Heart left ventricle (tissue), 13 donors: ENCODE data around the gene CRY1.

Experiments
- POLR2A ChIP-seq, 2 donors: fragments of 450-650 bp; IDR thresholded peaks; one replicate each; pipeline ENCODE4 v1.6.1; 2017; ENCODE audit warnings: antibody characterized with exemption in 2 of 2, mild to moderate bottlenecking in 2 of 2, moderate library complexity in 2 of 2
- TF ChIP-seq, protein P1 (sequence below), 12 donors: fragments of 200-600 bp; sonication (generic) in 4 of 12; IDR thresholded peaks; one replicate each; pipeline versions ENCODE4 v1.5.0 to v1.8.0; 2018 to 2022; ENCODE audit warnings: antibody characterized with exemption in 12 of 12, mild to moderate bottlenecking in 5 of 12
- donor health status: ischemic (EF 13 %, LVEDD 7.1; RV severe dilation, severe dysfunction).
- donor health status: DM: no; HTN: yes; CAD: no.
- donor health status: DM: no; HTN: no; CAD: no.
- donor health status: ischemic (EF 25% LVEDD 6.9; RV normal size, moderate dysfunction).
- donor health status: ischemic (EF 25% LVEDD 5.7; RV mildly dilated, moderate dysfunction).
- donor health status: ischemic (EF 35%, LVEDD 5.7; RV mildly dilated, moderate dysfunction).
- donor health status: nonischemic (EF 11% LVEDD 7.7; RV severe dilation, severe dysfunction).
- donor health status: DM: yes; HTN: yes; CAD: no.
- donor health status: PGD.
- donor health status: ischemic (EF 29% LVEDD 5.4; RV normal size, mild dysfunction).
- donor health status: nonischemic (EF 23%, LVEDD 6.1; RV moderate dilation, normal function).

DNA sequence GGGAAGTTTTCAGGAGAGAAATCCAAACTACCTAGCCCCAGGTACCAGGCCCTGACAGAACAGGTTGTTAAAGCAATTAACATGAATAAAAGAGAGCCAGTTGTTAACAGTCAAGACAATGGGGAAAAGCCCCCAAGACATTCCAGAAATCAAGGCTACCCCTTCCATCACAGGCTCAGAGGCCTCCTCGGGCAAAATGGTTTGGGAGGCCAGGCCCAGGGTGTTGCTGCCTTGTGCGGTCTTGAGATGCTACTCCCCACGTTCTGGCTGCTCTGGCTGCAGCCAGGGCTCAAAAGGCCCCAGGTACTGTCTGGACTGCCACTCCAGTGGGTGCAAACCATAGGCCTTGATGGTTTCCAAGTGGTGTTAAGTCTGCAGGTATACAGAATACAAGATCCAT is 7.0 kb downstream of the CRY1 start:
- TF ChIP-seq, protein P1, sequence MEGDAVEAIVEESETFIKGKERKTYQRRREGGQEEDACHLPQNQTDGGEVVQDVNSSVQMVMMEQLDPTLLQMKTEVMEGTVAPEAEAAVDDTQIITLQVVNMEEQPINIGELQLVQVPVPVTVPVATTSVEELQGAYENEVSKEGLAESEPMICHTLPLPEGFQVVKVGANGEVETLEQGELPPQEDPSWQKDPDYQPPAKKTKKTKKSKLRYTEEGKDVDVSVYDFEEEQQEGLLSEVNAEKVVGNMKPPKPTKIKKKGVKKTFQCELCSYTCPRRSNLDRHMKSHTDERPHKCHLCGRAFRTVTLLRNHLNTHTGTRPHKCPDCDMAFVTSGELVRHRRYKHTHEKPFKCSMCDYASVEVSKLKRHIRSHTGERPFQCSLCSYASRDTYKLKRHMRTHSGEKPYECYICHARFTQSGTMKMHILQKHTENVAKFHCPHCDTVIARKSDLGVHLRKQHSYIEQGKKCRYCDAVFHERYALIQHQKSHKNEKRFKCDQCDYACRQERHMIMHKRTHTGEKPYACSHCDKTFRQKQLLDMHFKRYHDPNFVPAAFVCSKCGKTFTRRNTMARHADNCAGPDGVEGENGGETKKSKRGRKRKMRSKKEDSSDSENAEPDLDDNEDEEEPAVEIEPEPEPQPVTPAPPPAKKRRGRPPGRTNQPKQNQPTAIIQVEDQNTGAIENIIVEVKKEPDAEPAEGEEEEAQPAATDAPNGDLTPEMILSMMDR (IDR thresholded peaks at IDR 0.05): no peak
- no peak for TF ChIP-seq POLR2A (IDR thresholded peaks at IDR 0.05)
